ENCODE data around the gene PRSS16. TPM values are rescaled to one million over a fixed set of nuclear protein-coding genes. Genes with fewer than 3 reads are reported as not detected.
"Not testable (repeated sequence)": the region's sequence is repeated elsewhere in the genome, so short reads cannot be mapped to it uniquely, and the experiment has no call there.

PRSS16 gene
- total RNA-seq, 1 donor from 2014 or later: 0.99 TPM

GRCh38 chr6:27242589-27243265 is 4.8 kb upstream of the PRSS16 start:
- no peak for DNase-seq

GRCh38 chr6:27248783-27249182 is 1.3 kb downstream of the PRSS16 start:
- no peak for DNase-seq

GRCh38 chr6:27250277-27251111 is 3.0 kb downstream of the PRSS16 start:
- DNase-seq: no peak

GRCh38 chr6:27251112-27251605 is 3.7 kb downstream of the PRSS16 start:
- no peak for DNase-seq

GRCh38 chr6:27251606-27252251 is 4.2 kb downstream of the PRSS16 start:
- no peak for DNase-seq

- no peak for DNase-seq
Measured at GRCh38 chr6:27254566-27254965, 7.1 kb downstream of the PRSS16 start.

GRCh38 chr6:27255866-27256265 is 8.4 kb downstream of the PRSS16 start:
- DNase-seq: no peak

GRCh38 chr6:27260369-27260768 is 12.9 kb downstream of the PRSS16 start:
- no peak for DNase-seq

- DNase-seq: no peak
Measured at GRCh38 chr6:27260836-27261375, 13.4 kb downstream of the PRSS16 start.

- no peak for DNase-seq
Measured at GRCh38 chr6:27263886-27264285, 16.4 kb downstream of the PRSS16 start.

GRCh38 chr6:27267003-27267402 is 19.5 kb downstream of the PRSS16 start:
- DNase-seq: not testable (repeated sequence)

GRCh38 chr6:27267857-27268434 is 20.4 kb downstream of the PRSS16 start:
- DNase-seq: no peak

- DNase-seq: no peak
Measured at GRCh38 chr6:27268803-27269202, 21.3 kb downstream of the PRSS16 start.

- DNase-seq: no peak
Measured at GRCh38 chr6:27273783-27274182, 26.3 kb downstream of the PRSS16 start.

GRCh38 chr6:27275025-27275956 is 27.8 kb downstream of the PRSS16 start:
- no peak for DNase-seq

- DNase-seq: no peak
Measured at GRCh38 chr6:27279513-27280063, 32.1 kb downstream of the PRSS16 start.

GRCh38 chr6:27280064-27280539 is 32.6 kb downstream of the PRSS16 start:
- DNase-seq: no peak

GRCh38 chr6:27280540-27281000 is 33.1 kb downstream of the PRSS16 start:
- no peak for DNase-seq

GRCh38 chr6:27281105-27281539 is 33.6 kb downstream of the PRSS16 start:
- DNase-seq: no peak

GRCh38 chr6:27281569-27281968 is 34.1 kb downstream of the PRSS16 start:
- no peak for DNase-seq

- no peak for DNase-seq
Measured at GRCh38 chr6:27283279-27283678, 35.8 kb downstream of the PRSS16 start.
